ENCODE measurements around the gene TRANK1.

- TF ChIP-seq CTCF (IDR thresholded peaks at IDR 0.05; ENCODE audit: low read depth, low read length, poor library complexity, severe bottlenecking) (no peak), EZH2phosphoT487 (IDR thresholded peaks at IDR 0.05; ENCODE audit: borderline replicate concordance, low read length) (no peak)
Measured at GRCh38 chr3:36945333-36945980, 603 bp upstream of the TRANK1 start.
